GM19025 (cell line): ENCODE results near the gene SLC2A4RG.

Experiments used
- ATAC-seq: cut with Tn5 transposase; IDR thresholded peaks from one replicate; pipeline ENCODE4 v1.9.1; 2021; ENCODE audit warnings: mild to moderate bottlenecking, low read depth, moderate library complexity; ENCODE audit not compliant: unreplicated experiment

The SLC2A4RG gene

GRCh38 chr20:63740070-63740626, 572 bp downstream of the SLC2A4RG start:
- ATAC-seq, result no peak

- no peak for ATAC-seq
Observed at GRCh38 chr20:63740627-63741353, 1.2 kb downstream of the SLC2A4RG start.

GRCh38 chr20:63741354-63741675, 1.7 kb downstream of the SLC2A4RG start:
- ATAC-seq, result no peak

- no peak for ATAC-seq
Observed at GRCh38 chr20:63741676-63742380, 2.3 kb downstream of the SLC2A4RG start.

- no peak for ATAC-seq
Observed at GRCh38 chr20:63742381-63743024, 2.9 kb downstream of the SLC2A4RG start.

- no peak for ATAC-seq
Observed at GRCh38 chr20:63743210-63743970, 3.8 kb downstream of the SLC2A4RG start.

GRCh38 chr20:63744158-63744557, 4.6 kb downstream of the SLC2A4RG start:
- no peak for ATAC-seq

GRCh38 chr20:63744574-63745423, 5.2 kb downstream of the SLC2A4RG start:
- ATAC-seq, result no peak

GRCh38 chr20:63745424-63745805, 5.8 kb downstream of the SLC2A4RG start:
- ATAC-seq, result no peak

- ATAC-seq, result no peak
Observed at GRCh38 chr20:63745961-63746731, 6.6 kb downstream of the SLC2A4RG start.

GRCh38 chr20:63746751-63747315, 7.3 kb downstream of the SLC2A4RG start:
- no peak for ATAC-seq

- no peak for ATAC-seq
Observed at GRCh38 chr20:63747622-63748069, 8.1 kb downstream of the SLC2A4RG start.

GRCh38 chr20:63748070-63748933, 8.7 kb downstream of the SLC2A4RG start:
- ATAC-seq, result no peak

GRCh38 chr20:63748934-63749270, 9.3 kb downstream of the SLC2A4RG start:
- ATAC-seq, result no peak

GRCh38 chr20:63749597-63750508, 10.3 kb downstream of the SLC2A4RG start:
- no peak for ATAC-seq

- ATAC-seq, result no peak
Observed at GRCh38 chr20:63750807-63751470, 11.4 kb downstream of the SLC2A4RG start.
